Sigmoid colon (tissue), 7 donors: Measurements from ENCODE around the gene SP7. TPM values are rescaled to one million over a fixed set of nuclear protein-coding genes. Genes with fewer than 3 reads are reported as not detected.

Source experiments
- DNase-seq: peaks from one replicate; pipeline ENCODE4 v3.0.0-alpha.2; 2019
- H3K27ac ChIP-seq, 4 donors: fragments of 200-600 bp; sonication (generic); one replicate each; pipeline ENCODE4 v1.5.1; 2016 to 2019; ENCODE audit warnings: mild to moderate bottlenecking in 1 of 4
- H3K27me3 ChIP-seq, 3 donors: fragments of 200-600 bp; sonication (generic); one replicate each; pipeline ENCODE4 v1.5.1; 2019; ENCODE audit warnings: mild to moderate bottlenecking in 1 of 3
- H3K36me3 ChIP-seq, 4 donors: fragments of 200-600 bp; sonication (generic); one replicate each; pipeline ENCODE4 v1.5.1; 2016 to 2019
- H3K4me1 ChIP-seq, 4 donors: fragments of 200-600 bp; sonication (generic); one replicate each; pipeline ENCODE4 v1.5.1; 2017 to 2019
- H3K4me3 ChIP-seq, 4 donors: fragments of 200-600 bp; sonication (generic); one replicate each; pipeline ENCODE4 v1.5.1; 2017 to 2019; ENCODE audit warnings: mild to moderate bottlenecking in 2 of 4, moderate library complexity in 1 of 4
- H3K9me3 ChIP-seq, 4 donors: fragments of 200-600 bp in 3 of 4; sonication (generic) in 3 of 4; one replicate each; pipeline versions ENCODE4 v1.5.1 to v1.6.1; 2013 to 2019
- EP300 ChIP-seq, 4 donors: sonication (generic); formaldehyde crosslinking; IDR thresholded peaks; one replicate each; pipeline ENCODE4 v1.6.1; 2017; ENCODE audit warnings: antibody characterized with exemption in 4 of 4
- POLR2A ChIP-seq, 2 donors: fragments of 450-650 bp; IDR thresholded peaks; one replicate each; pipeline ENCODE4 v1.6.1; 2016; ENCODE audit warnings: antibody characterized with exemption in 2 of 2, mild to moderate bottlenecking in 2 of 2, moderate library complexity in 2 of 2
- POLR2AphosphoS5 ChIP-seq, 4 donors: sonication (generic); formaldehyde crosslinking; IDR thresholded peaks; one replicate each; pipeline ENCODE4 v1.6.1; 2017; ENCODE audit warnings: antibody characterized with exemption in 4 of 4
- WGBS, 2 donors: extraction: QIAGEN DNeasy Blood & Tissue Kit; methylation state at CpG; one replicate each; pipeline ENCODE4 v1.1.7; 2013; 5-methylcytosine and 5-hydroxymethylcytosine counted together
- intact Hi-C: fragments of 100-400 bp; cut with DNase I; formaldehyde crosslinking; loops from one replicate; pipeline ENCODE4 v1.15.1; 2023
- polyA plus RNA-seq, 3 donors: library from polyadenylated mRNA; stranded (reverse); fragments of 200-250 nt; gene quantifications; one replicate each; pipeline ENCODE4 v1.2.3, GENCODE V29; 2013
- total RNA-seq, 4 donors: library from RNA; depleted of rRNA; stranded (reverse); fragments of >200 nt; gene quantifications; one replicate each; pipeline ENCODE4 v1.1.0, GENCODE V29; 2016
- TF ChIP-seq, protein P1 (sequence below), 4 experiments: fragments of 450-650 bp in 3 of 4; fragments of 200-600 bp in 1 of 4; IDR thresholded peaks; one replicate each; pipeline ENCODE4 v1.5.1; 2016 to 2019; ENCODE audit warnings: antibody characterized with exemption in 4 of 4, mild to moderate bottlenecking in 3 of 4, moderate library complexity in 2 of 4
- donor health status: healthy with polysubstance abuse.
- donor health status: Bipolar disorder and iron deficiency.
- donor health status: healthy.

The SP7 gene
- total and polyA plus RNA-seq, 7 donors: not detected

DNA sequence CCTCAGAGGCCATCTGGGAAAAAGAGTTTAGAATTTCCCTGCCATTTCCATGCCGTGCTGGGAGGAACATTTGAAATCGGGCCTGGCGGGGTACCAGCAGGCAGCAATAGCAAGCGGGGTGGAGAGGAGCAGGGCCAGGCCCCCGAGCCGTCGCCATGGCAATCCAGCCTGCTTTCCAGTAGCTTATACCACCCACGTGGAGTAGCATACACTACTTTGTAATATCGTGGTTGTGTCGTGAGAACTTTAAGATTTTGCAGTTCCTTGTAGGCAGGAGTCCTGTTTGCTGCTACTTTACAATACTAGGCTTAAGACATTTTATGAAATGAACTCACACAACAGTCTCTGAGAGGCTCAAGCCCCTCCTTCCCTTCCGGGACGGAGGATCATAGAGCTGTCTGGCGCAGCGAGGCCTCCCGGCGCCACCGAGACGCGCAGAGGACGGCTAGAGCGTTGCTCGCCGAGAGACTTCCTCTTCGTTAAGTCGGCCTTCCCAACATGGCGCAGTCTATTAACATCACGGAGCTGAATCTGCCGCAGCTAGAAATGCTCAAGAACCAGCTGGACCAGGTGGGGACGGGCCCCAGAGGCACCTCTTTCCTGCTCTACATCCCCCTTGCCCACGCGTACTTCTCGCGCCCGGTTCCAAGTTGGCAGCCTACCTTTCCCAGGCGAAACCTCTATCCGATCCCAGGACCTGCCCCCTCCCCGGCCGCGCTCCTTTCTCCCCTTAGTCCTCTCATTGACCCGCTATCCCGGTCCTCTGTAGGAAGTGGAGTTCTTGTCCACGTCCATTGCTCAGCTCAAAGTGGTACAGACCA lies 40.9 kb downstream of the SP7 start, which contains the start of gene PFDN5:
TSS of gene PFDN5 (plus strand) at position 473 of the 821 bp plus-strand sequence. CDS start at position 499, 26 bp downstream.
- intact Hi-C loops: loop anchor here (2.0 kb wide), 1 partner anchor 74 kb away; no protein-coding TSS in a partner anchor
- WGBS, 2 donors: 2% methylated on average over 42 of the region's 42 CpGs
- Histone ChIP-seq H3K36me3 (peaks cover 0 to 22% (median 4%) of the 10 kb centered on the region in 4 donors), H3K27me3 (no peaks in the 10 kb centered on the region), H3K27ac (peak within 1 kb of the TSS; percentile 79 to 90 (median 84)), H3K9me3 (no peaks in the 10 kb centered on the region), H3K4me1 (peaks cover 0 to 42% (median 38%) of the 10 kb centered on the region in 4 donors), H3K4me3 (peak within 1 kb of the TSS; percentile 60 to 86 (median 75))
- DNase-seq: peak; percentile 95
- TF ChIP-seq POLR2A (IDR thresholded peaks at IDR 0.05): peak; percentile 59 to 65
- peak; percentile 51 to 85 (median 82) for TF ChIP-seq POLR2AphosphoS5 (IDR thresholded peaks at IDR 0.05)
- no peak for TF ChIP-seq EP300 (IDR thresholded peaks at IDR 0.05)
- TF ChIP-seq, protein P1, sequence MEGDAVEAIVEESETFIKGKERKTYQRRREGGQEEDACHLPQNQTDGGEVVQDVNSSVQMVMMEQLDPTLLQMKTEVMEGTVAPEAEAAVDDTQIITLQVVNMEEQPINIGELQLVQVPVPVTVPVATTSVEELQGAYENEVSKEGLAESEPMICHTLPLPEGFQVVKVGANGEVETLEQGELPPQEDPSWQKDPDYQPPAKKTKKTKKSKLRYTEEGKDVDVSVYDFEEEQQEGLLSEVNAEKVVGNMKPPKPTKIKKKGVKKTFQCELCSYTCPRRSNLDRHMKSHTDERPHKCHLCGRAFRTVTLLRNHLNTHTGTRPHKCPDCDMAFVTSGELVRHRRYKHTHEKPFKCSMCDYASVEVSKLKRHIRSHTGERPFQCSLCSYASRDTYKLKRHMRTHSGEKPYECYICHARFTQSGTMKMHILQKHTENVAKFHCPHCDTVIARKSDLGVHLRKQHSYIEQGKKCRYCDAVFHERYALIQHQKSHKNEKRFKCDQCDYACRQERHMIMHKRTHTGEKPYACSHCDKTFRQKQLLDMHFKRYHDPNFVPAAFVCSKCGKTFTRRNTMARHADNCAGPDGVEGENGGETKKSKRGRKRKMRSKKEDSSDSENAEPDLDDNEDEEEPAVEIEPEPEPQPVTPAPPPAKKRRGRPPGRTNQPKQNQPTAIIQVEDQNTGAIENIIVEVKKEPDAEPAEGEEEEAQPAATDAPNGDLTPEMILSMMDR (IDR thresholded peaks at IDR 0.05): peak in 2 of 4 experiments; percentile 15 to 27

- DNase-seq: no peak
- no peak overlapping the region for H3K27ac ChIP-seq
- intact Hi-C loops: no loop called here
- H3K4me1 ChIP-seq: peaks cover 0 to 24% (median 22%) of the 10 kb centered on the region in 4 donors
- TF ChIP-seq EP300 (IDR thresholded peaks at IDR 0.05): no peak
- TF ChIP-seq, protein P1 (IDR thresholded peaks at IDR 0.05): no peak
- no peak for TF ChIP-seq POLR2A (IDR thresholded peaks at IDR 0.05)
- no peak for TF ChIP-seq POLR2AphosphoS5 (IDR thresholded peaks at IDR 0.05)
- H3K36me3 ChIP-seq: peaks cover 0 to 6% (median 0%) of the 10 kb centered on the region in 4 donors
- H3K4me3 ChIP-seq: no peak overlapping the region
- no peaks in the 10 kb centered on the region for H3K27me3 ChIP-seq
- H3K9me3 ChIP-seq: no peaks in the 10 kb centered on the region
These were observed 43.7 kb downstream of the SP7 start for GRCh38 chr12:53292426-53292825.

DNA sequence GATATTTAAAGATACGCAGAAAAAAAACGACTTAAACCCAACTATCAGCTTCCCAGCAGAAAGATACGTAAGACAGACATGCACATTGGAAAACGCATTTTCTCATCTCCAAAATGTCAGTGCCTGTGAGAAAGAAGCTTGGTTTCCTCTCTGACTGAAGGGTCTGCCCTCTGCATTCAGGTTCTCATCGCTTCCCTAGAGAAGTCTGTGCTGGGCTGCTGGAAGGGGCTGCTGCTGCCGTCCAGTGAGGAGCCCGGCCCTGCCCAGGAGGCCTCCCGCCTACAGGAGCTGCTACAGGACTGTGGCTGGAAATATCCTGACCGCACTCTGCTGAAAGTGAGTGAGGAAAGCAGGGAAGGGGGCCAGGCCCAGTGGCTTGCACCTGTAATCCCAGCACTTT lies 45.5 kb downstream of the SP7 start:
- Histone ChIP-seq H3K36me3 (no peaks in the 10 kb centered on the region), H3K9me3 (no peaks in the 10 kb centered on the region), H3K4me1 (peaks cover 0 to 13% (median 7%) of the 10 kb centered on the region in 4 donors), H3K27ac (no peak overlapping the region), H3K27me3 (no peaks in the 10 kb centered on the region), H3K4me3 (no peak overlapping the region)
- WGBS, 2 donors: 93 to 95% methylated on average over 9 of the region's 9 CpGs
- DNase-seq: no peak
- intact Hi-C loops: no loop called here
- TF ChIP-seq EP300 (IDR thresholded peaks at IDR 0.05) (no peak), POLR2AphosphoS5 (IDR thresholded peaks at IDR 0.05) (no peak), POLR2A (IDR thresholded peaks at IDR 0.05) (no peak)
- TF ChIP-seq, protein P1 (IDR thresholded peaks at IDR 0.05): no peak

DNA sequence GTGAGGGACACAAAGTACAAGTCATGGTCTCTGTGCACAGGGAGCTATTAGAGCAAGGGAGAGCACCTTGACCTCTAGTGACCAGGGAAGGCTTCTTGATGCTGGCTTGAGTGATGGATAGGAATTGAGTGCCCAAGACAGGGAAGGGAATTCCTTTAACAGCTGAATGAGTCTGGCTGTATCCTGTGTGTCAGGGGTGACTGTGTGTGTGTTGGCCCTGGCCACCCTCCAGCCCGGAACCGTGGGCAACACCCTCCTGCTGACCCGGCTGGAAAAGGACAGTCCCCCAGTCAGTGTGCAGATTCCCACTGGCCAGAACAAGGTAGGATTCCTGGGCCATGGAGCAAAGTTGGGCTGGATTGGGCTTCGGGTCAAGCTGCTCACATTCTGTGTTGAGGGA lies 46.3 kb downstream of the SP7 start:
- H3K4me1 ChIP-seq: peaks cover 0 to 10% (median 5%) of the 10 kb centered on the region in 4 donors
- H3K27me3 ChIP-seq: no peaks in the 10 kb centered on the region
- no peak for TF ChIP-seq POLR2AphosphoS5 (IDR thresholded peaks at IDR 0.05)
- intact Hi-C loops: no loop called here
- no peak for DNase-seq
- 86 to 89% methylated on average over 4 of the region's 4 CpGs for whole genome bisulfite sequencing, 2 donors
- H3K36me3 ChIP-seq: no peaks in the 10 kb centered on the region
- no peak overlapping the region for H3K4me3 ChIP-seq
- no peaks in the 10 kb centered on the region for H3K9me3 ChIP-seq
- H3K27ac ChIP-seq: no peak overlapping the region

- DNase-seq: no peak
- H3K4me3 ChIP-seq: no peak overlapping the region
- TF ChIP-seq POLR2AphosphoS5 (IDR thresholded peaks at IDR 0.05) (no peak), EP300 (IDR thresholded peaks at IDR 0.05) (no peak), POLR2A (IDR thresholded peaks at IDR 0.05) (no peak)
- TF ChIP-seq, protein P1 (IDR thresholded peaks at IDR 0.05): no peak
- no peak overlapping the region for H3K27ac ChIP-seq
- 93% methylated on average over 6 of the region's 6 CpGs for WGBS, 2 donors
- intact Hi-C loops: loop anchor here (1.0 kb wide), 1 partner anchor 75 kb away; no protein-coding TSS in a partner anchor
- H3K27me3 ChIP-seq: no peaks in the 10 kb centered on the region
- H3K36me3 ChIP-seq: no peaks in the 10 kb centered on the region
- peaks cover 0 to 4% (median 0%) of the 10 kb centered on the region in 4 donors for H3K4me1 ChIP-seq
- H3K9me3 ChIP-seq: no peaks in the 10 kb centered on the region
These were observed 47.8 kb downstream of the SP7 start for GRCh38 chr12:53288322-53288721.
